Stimulated activated CD8-positive, alpha-beta memory T cell treated with anti-CD3 and anti-CD28 coated beads, Interleukin-2, amount 100 ng/mL, for 48 hours (primary cell): Measurements from ENCODE around the gene C1QTNF1.

Source experiments
- DNase-seq, 2 donors: peaks; one replicate each; pipeline ENCODE4 v3.0.0-alpha.2; 2020; ENCODE audit warnings: low read depth in 2 of 2

The C1QTNF1 gene

DNA sequence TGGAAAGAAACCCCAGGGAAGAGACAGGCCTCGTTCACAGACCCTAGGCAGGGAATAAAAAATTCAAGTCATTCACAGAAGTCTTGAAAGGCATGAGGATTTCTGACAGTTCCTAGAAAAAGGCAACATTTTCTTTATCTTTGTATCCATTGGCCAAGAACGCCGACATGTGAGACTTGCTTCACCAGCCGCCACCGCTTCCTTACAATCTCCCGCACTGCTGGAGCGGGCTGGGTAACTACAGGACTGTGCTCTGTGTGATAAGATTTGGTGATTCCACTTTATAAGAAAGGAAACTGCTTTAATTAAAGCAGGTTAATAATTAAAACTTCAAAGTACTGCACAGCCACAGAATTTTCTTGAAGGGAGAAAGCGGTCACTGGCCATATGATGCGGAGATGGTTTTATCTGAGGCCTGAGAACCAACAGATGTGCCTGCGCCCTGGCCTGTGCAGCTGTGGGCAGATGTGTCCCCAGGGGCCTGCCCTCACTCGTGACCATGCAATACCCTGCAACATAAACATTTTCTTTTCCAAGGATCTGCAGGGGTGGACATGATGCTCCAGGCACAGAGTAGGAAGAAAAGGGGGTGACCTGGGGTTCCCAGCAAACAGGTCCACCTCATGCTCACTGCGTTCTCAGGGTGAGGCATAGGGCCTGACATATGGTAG lies 31.3 kb upstream of the C1QTNF1 start:
- no peak for DNase-seq

DNA sequence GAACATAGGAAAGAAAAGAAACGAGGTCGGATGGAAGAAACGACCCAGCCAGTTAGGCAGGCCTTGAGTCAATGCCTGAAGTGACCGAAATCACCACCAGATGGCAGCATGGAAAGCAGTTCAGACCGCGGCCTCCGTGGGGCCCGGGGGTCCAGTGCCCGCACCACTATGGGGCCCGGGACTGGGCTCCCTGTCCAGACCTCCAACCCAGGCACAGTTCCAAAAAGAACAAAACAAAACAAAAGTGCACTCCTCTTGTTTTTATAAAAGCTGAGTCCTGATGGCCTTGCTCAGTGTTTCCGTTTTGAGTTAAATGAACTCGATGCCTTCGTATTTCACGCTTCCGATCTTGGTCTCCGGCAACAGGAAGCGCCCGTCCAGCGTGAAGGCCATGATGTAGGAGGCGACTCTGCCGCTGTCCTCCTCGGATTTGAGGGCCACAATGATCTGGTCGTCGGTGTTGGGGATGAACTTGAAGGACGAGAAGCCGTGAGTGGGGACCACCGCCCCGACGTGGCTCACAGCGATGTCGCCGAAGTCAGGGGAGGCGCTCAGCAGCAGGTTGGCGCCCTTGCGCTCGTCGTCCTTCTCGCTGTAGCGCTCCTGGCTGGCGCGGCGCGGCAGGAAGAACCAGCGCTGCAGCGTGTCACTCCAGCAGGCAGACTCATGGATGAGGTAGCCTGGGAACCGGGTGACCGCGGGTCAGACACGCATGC lies 30.6 kb upstream of the C1QTNF1 start:
- DNase-seq: peak; percentile 42 to 53

DNA sequence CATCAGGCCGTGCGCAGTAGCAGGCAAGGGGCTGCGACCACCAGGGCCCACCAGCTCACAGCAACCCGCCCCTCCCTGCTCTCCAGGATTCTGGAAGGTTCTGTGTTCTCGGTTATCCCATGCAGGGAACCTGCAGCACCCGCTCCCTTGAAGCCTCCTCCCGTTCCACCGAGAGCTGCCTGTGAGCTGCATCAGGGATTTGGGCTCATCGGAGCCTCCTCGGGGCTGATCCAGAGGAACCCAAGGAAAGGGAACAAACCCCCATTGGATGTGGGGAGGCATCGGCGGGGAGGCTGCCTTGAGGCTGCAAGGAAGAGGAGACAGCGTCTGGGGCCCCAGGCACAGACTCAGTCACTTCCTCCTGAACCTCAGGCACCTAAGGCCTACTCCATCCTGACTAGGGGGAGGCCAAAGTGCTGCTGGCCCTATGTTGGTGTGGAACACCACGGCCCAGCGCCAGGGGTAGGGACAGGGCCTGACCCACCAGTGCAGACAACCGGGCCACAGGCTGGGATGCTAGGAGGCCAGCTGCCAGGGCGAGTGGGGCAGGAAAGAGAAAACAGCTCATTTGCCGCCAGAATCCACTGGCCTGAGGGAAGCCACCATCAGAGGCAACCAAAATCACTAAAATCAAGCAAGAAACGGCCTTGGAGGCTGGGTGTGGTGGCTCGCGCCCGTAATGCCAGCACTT lies 29.8 kb upstream of the C1QTNF1 start:
- DNase-seq: no peak

DNA sequence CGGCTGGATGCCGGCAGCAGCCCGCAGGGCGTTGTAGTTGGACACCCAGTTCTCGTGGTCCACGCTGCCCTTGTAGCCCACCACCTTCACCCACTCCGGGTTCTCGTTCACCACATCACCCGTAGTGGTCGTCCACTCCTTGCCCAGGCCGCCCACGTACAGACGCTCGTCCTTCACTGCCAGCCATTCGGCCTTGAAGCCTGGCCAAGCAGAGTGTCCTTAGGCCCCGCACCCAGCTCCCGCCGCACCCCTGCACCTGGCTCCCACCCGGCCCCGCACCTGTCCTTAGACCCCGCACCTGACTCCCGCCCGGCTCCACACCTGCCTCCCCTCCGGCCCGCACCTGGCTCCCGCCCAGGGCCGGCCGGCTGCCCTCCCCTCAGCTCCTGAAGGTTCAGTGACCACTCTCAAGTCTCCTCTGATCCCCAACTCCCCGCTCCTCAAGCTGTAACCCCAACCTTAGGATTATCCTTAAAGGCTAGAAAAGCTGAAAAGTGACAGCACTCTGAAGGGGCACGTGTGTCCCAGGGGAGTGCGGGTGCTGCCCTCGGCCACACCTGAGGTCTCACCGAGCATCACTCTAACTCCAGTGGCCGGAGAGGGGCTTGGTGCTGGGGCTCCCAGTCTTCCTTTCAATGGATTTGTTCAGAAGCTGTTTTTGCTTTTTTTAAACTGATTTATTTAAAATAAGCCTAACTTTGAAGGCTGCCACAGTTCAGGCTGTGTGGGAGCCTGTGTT lies 28.8 kb upstream of the C1QTNF1 start:
- no peak for DNase-seq

DNA sequence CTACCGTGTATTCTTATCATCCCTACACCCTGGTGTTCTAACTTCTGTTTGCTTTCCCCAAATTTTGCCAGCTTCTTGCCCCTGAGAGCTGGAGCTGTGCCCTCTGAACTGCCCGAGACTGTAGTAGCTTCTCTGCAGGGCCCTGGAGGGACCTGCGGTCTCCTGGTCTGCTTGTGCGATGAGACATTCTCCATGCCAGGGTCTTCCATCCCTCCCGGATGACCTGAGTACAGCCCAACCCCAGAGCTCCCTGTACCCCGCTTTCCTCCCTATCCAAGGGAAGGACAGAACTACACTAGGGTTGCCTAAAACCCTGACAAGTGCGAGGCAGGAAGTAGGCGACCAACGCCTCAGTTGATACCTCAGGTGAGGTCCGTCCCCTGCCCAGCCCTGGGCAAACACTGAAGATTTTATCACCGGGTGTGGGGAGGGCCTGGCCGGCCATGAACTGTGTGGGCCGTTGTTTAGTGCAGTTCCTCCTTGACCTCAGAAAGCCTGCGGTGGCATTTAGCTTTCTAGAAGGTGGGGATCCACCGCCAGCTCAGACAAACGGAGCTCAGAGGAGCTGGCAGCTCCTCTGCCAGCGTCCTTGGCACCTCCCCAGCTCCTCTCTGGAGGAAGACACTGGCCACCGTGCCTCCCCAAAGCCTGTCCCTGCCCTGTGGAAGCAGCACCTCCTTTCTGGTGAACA lies 28.1 kb upstream of the C1QTNF1 start:
- DNase-seq: no peak

DNA sequence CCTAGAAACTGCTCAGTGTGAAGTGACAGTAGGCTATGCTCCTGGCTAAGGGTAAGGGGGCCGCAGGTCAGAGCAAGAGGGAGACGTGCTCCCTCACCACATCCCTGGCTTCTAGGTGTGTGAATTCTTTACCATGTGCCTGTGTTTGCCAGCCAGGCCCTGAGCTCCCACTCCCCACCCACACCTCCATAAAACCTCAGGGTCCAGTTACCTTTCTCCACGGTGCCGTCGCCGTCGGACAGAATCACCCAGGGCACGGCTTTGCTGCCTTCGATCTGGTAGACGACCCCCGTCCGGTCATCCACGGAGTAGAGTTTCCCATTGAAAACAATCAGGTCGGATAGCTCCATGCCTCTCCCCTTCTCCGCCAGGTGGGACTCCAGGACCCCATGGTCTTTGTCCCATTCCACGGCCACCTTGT lies 27.2 kb upstream of the C1QTNF1 start:
- DNase-seq: no peak

DNA sequence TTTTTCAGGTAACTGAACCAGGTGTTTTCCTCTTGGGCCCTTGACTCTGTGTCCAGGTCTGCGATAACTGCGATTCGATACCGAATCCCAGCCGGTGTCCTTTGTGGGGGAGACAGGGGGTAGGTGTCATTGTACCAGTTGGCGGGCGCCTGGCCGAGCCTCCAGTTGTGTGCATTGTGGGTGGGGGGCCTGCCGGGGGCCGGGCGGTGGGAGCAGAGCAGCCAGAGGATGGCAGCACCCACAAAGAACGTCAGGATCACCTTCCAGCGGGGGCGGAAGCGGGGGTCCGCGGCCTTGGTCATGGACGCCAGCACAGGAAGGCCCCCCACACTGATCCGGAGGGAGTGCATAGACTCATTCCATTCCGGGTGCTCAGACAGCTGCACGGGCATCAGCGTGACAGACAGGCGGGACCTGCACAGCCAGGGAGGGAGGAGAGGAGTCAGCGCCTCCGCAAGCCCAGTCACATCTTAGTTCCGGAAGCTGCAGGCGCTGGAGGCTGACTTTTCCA lies 26.7 kb upstream of the C1QTNF1 start:
- no peak for DNase-seq

DNA sequence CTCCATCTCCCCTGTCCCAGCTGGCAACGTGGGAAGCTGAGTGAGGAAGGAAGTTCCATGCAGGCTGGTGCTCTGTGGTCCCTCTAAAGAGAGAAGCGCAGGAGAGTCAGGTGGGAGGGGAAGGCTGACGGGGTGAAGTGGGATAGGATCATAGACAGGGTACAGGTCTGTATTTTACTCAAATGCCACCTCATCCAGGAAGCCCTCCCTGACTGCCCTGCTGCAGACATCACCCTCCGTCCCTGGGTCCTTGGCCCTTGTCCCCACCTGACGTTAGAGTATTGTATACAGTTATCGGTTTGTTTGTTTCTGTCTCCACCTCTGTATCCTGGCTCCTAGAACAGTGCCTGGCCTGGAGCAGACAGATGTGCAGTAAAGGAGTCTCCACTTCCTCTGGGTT lies 26.1 kb upstream of the C1QTNF1 start:
- no peak for DNase-seq

DNA sequence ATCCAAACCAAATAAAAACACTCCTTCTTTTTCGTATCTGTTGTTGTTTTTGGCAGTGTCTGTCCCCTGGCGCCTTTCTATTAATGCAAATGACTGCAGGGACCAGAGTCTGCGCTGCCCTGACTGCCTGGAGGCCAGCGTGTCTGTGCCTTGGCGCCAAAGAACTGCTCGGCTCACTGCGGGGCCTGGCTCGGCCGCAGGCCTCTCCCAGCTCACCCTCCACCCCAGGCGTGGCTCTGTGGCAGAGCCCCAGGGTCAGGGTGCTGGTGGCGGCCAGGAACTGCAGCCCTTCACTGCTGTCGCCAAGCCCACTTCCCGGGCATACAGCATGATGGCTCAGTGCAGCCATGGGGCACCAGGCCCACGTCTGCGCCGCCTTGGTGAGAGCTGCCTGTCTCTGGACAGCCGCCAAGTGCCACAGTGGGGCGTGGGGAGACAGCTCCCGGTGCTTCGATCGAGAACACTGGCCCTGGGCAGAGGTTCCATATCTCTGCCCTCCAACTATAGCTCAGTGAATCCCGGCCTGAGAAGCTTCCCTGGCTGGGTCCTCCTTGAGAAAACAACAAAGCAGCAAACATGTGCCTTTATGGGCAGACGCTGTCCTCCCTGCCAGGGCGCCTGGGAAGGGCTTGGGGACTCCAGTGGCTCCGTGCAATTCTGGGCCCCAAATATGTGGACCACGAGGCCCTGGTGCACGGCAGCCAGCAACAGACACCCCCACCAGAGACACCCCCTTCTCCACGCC lies 25.5 kb upstream of the C1QTNF1 start:
- no peak for DNase-seq

DNA sequence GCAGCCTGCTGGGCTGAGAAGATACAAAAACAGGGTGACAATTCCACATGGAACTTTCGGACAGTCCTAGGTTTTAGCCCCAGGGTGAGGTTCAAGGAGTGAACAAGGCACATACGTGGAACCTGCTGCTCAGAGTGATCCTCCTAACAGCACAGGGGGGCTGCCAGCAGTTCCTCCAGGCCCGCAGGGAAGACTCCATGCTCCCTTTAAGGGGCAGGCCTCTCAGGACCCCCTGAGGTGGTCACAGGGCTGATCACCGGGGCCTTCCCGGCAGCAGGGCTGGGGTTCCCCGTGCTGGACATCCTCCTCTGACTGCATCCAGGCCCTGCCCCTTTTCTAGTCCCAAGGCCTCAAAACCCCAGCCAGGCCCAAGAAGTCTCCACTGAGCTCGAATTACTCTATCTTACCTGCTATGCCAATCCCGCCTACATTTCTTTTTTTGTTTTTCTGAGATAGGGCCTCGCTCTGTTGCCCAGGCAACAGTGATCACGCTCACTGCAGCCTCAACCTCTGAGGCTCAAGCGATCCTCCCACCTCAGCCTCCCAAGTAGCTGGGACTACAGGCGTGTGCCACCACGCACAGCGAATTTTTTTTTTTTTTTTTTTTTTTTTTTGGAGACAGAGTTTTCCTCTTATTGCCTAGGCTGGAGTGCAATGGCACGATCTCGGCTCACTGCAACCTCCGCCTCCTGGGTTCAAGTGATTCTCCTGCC lies 24.8 kb upstream of the C1QTNF1 start:
- no peak for DNase-seq

DNA sequence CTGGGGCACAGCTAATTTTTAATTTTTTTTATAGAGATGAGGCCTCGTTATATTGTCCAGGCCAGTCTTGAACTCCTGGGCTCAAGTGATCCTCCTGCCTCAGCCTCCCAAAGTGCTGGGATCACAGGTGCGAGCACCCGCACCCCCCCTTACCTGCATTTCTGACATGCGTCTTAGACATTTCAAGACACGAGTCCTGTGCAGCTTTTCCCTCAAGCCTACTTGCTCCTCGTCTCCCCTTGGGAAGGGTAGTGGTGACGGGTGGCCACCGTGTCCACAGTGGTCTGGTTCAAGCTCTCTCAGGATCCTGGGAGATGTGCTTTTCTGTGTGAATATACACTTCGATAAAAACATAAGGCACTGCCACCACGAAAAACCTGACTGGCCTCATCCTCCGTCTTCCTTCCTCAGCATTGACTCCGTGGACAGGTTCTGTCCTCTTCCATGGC lies 24.0 kb upstream of the C1QTNF1 start:
- no peak for DNase-seq

DNA sequence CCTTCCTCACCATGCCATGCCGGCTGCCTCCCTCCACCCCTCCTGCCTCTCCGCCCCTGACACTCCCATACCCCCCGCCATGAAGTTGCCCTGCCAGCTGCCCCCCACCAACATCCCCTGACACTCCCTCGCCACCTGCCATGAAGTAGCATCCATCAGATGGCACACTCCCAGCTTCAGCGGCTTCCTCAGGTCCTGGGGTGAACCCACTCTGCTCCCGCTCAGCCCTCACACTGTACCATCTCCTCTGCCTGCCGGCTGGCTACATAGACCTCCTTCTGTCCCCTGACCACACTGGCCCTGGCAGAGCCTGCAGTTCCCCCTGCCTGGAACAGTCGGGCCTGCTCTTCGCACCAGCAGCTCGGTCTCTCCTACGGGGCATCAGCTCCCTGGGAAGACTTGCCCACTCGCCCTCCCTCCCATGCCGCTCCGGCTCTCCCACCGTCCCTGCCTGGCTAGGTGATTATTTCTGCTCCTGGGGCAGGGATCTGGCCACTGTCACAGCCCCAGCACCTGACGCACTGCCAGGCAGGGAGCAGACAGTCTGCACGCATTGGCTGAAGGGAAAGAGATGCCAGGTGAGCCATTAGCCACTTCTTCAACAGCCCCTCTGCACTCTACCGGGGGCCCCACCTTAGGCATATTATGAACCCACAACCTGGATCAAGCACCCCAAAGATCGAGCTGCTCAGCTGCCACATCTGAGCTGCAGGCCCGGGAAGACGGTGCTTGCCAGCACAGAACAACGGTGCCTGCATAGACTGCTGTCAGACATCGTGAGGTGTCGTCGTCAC lies 23.4 kb upstream of the C1QTNF1 start:
- no peak for DNase-seq

DNA sequence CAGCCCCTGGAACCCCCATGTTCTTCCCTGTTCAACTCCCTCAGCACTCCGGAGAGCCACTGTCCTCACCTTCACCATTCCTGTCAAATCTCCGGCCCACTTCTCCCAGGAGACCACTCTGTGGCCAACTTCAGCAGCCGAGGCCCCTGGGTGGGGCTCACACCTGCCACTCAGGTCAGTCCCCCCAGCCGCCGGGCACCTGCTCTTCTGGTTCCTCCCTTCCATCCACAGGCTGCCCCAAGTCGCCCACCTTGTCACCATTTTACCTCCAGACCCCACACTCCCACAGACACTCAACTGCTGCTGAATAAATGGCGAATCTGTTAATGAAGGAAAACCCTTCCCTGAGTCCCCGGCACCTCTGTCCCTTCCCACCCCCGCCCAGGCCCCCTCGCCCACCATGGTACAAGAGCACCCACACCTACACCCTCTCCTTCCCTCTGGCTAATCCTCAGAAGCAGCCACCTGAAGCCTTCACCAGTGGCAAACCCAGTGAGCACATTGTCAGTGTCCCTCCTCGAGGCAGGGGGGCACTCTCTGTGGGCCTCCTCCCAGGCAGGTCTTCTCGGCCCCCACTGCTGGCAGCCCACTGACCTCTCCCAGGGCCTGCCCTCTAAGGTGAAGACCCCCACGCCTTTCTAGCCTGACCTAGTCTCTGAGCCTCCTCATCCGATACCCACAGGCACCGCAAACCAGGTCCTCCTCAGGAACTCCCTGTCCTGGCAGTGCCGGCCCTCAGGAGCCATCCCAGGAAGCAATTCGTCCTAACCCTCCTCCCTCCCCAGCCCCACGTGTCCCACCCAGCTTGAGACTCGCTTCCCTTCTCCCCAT lies 22.6 kb upstream of the C1QTNF1 start:
- DNase-seq: no peak

DNA sequence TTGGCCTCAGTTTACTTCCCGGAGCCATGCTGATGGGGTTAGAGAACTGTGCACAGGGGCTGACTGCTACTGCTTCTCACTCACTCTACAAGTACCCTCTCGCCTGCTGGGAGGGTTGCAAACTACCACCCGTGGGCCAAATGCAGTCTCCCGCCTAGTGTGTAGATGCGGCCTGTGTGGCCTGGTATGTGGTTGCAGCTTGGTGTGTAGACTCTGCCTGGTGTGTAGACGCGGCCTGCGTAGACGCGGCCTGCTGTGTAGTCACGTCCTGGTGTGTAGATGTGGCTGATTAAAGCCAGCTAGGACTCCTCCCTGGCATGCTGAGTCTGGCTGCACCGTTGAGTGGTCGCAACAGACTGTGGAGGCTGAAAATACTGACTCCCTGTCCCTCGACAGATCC lies 21.7 kb upstream of the C1QTNF1 start:
- DNase-seq: no peak

DNA sequence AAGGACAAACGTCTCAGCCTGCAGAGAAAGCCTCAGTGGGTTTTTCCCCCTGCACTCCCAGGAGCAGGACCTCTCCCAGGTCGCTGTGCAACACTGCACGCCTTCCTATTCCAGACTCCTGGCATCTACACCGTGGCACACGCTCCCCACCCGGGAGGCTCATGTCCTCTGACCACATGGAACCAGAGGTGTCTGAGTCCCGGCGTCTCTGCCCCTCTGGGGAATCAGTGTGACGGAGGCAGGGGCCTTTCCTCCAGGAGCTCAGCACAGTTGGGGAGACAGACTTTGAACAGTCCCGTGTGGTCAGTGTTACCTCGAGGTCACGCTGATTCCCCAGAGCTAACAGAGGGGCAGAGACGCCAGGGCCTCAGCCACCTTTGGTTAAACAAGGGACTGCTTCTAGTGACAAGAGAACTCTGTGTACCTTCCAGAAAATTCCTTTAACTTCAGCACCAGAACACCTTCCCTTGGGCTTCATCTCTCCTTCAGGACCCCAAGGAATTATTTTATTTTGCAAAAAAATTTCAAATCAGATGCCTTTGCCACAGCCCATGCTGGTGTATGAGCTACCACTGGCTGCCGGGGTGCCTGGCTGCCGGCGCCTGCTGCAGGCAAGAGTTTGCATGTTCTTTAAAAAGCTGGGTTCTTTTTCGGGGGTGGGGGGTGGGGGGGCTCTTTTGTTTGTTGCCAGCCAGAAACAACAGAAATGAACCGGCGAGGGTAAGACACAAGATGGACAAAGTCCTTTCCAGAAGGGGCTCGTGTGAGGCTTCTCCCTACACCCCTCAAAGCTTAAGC lies 21.0 kb upstream of the C1QTNF1 start:
- no peak for DNase-seq

DNA sequence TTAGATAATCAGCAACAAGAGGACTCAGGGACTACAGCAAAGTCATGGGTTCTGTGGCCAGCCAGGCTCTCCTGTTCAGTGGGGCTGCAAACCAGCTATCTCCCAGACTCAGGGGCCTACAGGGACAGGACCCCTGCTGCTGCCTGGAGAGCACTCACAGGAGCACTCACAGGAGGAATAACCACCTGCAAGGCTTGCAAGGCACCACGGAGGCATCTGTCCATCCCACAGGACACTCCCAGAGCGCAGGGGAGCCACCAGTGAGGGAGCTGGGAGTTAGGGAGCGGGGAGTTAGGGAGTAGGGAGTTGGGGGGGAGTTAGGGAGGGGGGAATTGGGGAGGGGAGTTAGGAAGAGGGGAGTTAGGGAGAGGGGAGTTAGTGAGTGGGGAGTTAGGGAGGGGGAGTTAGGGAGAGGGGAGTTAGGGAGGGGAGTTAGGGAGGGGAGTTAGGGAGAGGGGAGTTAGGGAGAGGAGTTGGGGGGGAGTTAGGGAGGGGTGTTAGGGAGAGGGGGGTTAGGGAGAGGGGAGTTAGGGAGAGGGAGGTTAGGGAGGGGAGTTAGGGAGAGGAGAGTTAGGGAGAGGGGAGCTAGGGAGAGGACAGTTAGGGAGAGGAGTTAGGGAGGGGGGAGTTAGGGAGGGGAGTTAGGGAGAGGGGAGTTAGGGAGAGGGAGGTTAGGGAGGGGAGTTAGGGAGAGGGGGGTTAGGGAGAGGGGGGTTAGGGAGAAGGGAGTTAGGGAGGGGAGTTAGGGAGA lies 20.1 kb upstream of the C1QTNF1 start:
- DNase-seq: no peak
